GM12873 (cell line): Measurements from ENCODE around the gene FAM111A.

Experiments used
- TF ChIP-seq, protein P1 (sequence below): IDR thresholded peaks from 2 replicates; pipeline ENCODE4 v1.5.1; 2012; ENCODE audit warnings: low read depth, mild to moderate bottlenecking, moderate library complexity, low read length, control low read depth; ENCODE audit not compliant: insufficient read depth; ENCODE audit errors: missing control alignments

The FAM111A gene

DNA sequence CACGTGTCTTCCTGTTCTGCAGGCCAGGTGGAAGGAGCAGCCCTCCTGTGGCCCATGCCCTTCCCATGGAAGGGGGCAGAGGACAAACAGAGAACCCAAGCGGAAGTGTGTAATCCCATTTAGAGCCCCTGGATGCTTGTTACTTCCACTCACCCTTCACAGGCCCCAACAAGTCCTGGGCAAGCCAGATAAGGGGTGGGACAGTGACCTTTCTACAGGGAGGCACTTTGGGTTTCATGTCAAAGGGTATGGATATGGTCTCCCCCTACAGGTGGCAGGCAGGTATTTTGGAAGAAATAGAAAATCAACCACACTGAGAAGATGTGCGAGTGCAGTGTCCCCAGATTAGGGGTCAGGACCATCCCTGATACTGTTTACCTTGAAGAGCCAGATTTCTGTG, 58.7 kb downstream of the FAM111A start:
- TF ChIP-seq, protein P1, sequence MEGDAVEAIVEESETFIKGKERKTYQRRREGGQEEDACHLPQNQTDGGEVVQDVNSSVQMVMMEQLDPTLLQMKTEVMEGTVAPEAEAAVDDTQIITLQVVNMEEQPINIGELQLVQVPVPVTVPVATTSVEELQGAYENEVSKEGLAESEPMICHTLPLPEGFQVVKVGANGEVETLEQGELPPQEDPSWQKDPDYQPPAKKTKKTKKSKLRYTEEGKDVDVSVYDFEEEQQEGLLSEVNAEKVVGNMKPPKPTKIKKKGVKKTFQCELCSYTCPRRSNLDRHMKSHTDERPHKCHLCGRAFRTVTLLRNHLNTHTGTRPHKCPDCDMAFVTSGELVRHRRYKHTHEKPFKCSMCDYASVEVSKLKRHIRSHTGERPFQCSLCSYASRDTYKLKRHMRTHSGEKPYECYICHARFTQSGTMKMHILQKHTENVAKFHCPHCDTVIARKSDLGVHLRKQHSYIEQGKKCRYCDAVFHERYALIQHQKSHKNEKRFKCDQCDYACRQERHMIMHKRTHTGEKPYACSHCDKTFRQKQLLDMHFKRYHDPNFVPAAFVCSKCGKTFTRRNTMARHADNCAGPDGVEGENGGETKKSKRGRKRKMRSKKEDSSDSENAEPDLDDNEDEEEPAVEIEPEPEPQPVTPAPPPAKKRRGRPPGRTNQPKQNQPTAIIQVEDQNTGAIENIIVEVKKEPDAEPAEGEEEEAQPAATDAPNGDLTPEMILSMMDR, result peak; percentile 44
